ENCODE data around the gene SNX3.
"Not testable (repeated sequence)": the region's sequence is repeated elsewhere in the genome, so short reads cannot be mapped to it uniquely, and the experiment has no call there.

Gene SNX3

GRCh38 chr6:108260126-108260808 is 573 bp downstream of the SNX3 start:
- DNase-seq: peak in 1 of 2 donors; percentile 27

GRCh38 chr6:108254433-108255410 is 6.1 kb downstream of the SNX3 start:
- no peak for DNase-seq

- no peak for DNase-seq
Measured at GRCh38 chr6:108253241-108253640, 7.6 kb downstream of the SNX3 start.

DNA sequence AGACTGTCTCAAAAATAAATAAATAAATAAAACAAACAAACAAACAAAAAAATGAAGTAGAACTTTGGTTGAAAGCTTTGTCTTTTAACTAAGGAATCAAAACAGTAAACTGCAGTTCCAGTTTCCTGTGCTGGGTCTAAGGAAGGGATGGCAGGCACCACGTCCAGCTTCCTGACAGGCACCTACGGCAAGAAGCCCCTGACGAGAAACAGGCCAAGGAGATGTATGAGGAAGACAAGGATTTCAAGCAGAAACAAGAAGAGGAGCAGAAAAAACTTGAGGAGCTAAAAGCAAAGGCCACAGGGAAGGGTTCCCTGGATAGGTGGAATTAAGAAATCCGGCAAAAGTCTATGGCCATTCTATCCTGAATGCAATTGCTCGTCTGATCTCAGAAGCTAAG is 8.8 kb downstream of the SNX3 start:
- DNase-seq: no peak

GRCh38 chr6:108251252-108251651 is 9.6 kb downstream of the SNX3 start:
- no peak for DNase-seq

DNA sequence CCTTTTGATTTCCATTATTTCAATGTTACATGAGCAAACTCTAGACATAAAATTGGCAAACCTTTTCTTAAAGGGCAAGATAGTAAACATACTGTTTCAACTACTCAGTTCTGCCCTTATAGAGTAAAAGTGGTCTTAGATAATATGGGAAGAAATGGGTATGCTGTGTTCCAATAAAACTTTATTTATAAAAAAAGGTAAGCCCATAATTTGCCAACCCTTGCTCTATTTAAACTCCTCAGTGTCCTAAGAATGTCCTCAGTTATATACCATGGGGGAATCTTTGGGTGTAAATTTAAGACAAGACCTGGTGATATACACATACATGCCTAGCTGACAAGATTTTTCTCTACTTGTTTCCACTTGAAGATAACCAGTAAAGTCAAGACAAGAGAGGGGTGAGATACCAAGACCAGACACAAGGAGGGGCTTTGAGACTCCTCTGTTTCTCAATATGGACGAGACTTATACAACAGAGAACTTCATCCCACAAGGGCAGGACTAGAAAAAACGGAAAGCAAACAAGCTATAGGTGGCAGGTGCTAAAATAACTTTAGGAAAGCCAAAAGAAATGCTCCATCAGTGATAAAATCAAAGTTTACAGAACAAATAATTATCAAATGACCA is 10.5 kb downstream of the SNX3 start:
- no peak for DNase-seq

- DNase-seq: no peak
Measured at GRCh38 chr6:108247965-108248536, 12.8 kb downstream of the SNX3 start.

- not testable (repeated sequence) for DNase-seq
Measured at GRCh38 chr6:108245095-108245494, 15.7 kb downstream of the SNX3 start.

- DNase-seq: no peak
Measured at GRCh38 chr6:108243836-108244235, 17.0 kb downstream of the SNX3 start.

GRCh38 chr6:108242721-108243120 is 18.1 kb downstream of the SNX3 start:
- DNase-seq: no peak

- DNase-seq: no peak
Measured at GRCh38 chr6:108242259-108242658, 18.6 kb downstream of the SNX3 start.

- DNase-seq: no peak
Measured at GRCh38 chr6:108238322-108238721, 22.5 kb downstream of the SNX3 start.

DNA sequence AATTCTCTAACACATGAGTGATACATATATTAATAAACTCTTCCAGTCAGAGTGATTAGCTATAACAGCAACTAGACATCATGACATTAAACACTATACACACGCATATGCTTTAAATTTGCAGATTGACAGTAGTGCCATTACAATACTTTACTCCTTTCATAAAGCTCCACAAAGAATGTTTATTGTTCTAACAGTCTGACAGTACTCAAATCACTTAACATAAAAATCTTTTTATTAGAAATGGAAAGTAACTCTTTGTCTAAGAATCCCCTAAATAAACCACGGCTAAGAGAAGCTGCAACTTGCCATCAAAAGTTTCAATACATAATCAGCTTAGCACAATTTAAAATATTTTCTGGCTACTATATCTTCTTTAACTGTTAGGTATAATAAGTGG is 24.0 kb downstream of the SNX3 start:
- DNase-seq: no peak

- DNase-seq: no peak
Measured at GRCh38 chr6:108235127-108235526, 25.7 kb downstream of the SNX3 start.

DNA sequence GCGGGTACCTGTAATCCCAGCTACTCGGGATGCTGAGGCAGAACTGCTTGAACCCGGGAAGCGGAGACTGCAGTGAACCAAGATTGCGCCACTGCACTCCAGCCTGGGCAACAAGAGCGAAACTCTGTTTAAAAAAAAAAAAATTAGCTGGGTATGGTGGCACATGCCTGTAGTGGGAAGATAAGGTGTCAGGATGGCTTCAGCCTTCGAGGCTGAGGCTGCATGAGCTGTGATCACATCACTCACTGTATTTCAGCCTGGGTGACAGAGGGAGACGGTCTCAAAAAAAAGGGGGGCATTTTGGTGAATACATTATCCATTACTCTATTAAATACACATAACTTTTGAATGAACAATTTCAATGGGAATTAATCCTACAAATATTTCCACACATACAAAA is 32.4 kb downstream of the SNX3 start:
- no peak for DNase-seq

GRCh38 chr6:108227290-108227689 is 33.5 kb downstream of the SNX3 start:
- DNase-seq: no peak

DNA sequence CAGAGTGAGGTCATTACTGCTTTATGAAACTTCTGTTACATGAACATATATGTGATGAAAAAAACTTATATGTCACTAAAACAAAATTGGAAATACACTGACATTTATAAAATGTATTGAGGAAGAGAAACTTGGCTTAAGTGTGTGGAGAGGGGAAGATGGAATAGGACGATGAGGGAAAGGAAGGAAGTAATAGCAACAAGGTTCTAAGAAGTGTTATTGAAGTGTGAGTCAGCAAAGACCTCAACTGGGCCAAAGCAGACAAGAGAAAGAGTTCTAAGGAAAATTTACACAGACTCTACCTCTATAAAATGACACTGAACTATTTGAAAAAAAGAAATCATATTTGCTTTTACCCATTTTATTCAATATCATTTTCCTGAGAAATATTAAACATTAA is 38.3 kb downstream of the SNX3 start:
- no peak for DNase-seq

- DNase-seq: no peak
Measured at GRCh38 chr6:108222064-108222463, 38.8 kb downstream of the SNX3 start.

- no peak for DNase-seq
Measured at GRCh38 chr6:108211671-108212070, 49.2 kb downstream of the SNX3 start.

DNA sequence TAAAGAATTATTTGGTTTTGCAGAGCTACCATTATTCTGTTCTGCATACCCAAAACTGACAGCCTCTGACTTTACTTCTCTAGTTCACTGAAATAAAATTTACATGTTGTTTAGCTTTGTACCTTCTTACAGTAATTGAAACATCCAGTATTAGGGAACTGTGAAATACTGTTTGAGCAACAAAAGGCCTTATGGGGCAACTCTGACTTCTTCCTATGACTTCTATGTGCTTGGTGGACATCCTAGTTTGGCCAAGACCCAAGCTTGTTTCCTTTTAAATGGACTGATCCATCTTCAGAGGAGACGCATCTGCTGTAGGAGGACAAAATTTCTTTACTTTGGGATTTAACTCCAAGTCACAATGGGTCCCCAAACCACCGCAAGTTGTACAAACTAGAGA is 50.3 kb downstream of the SNX3 start:
- DNase-seq: no peak

DNA sequence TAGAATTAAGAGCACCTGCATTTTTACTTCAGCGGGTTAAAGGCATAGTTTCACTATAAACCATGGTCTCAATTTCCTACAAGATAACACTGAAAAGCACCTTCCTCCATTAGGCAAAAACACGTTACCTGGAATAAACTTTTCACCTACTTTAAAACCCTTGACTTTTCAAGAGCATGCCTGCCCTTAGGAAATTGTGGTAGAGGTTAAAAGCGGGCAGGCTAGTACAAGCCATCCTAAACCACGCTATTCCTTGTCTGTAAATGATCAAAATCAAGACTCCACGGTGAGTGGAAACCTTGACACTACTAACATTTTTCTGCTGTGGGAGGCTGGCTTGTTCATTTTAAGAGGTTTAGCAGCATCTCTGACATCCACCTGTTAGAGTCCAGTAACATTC is 51.1 kb downstream of the SNX3 start:
- no peak for DNase-seq

GRCh38 chr6:108207013-108207412 is 53.8 kb downstream of the SNX3 start:
- no peak for DNase-seq

Measured in stimulated activated CD4-positive, alpha-beta T cell treated with anti-CD3 and anti-CD28 coated beads, Interleukin-2, amount 100 ng/mL, for 24 hours (primary cell).